Gastrocnemius medialis (tissue), 4 donors: ENCODE measurements around the gene ZNF423. TPM values are rescaled to one million over a fixed set of nuclear protein-coding genes. Genes with fewer than 3 reads are reported as not detected.

Experiments
- ATAC-seq, 2 donors: fragments of 150-250 bp; one replicate each; pipeline ENCODE4 v1.9.1; 2016
- DNase-seq, 2 donors: peaks; one replicate each; pipeline ENCODE4 v3.0.0-alpha.2; 2019
- H3K27ac ChIP-seq, 4 donors: fragments of 200-600 bp; sonication (generic); 1 replicate in 1 of 4; 2 replicates in 3 of 4; pipeline ENCODE4 v1.5.1; 2016 to 2018; ENCODE audit warnings: mild to moderate bottlenecking in 2 of 4, moderate library complexity in 1 of 4
- H3K27me3 ChIP-seq, 3 donors: fragments of 200-600 bp; sonication (generic) in 2 of 3; 1 replicate in 1 of 3; 2 replicates in 2 of 3; pipeline versions ENCODE4 v1.5.1 to v1.6.0; 2016 to 2019; ENCODE audit warnings: mild to moderate bottlenecking in 1 of 3, moderate library complexity in 1 of 3
- H3K36me3 ChIP-seq, 2 donors: fragments of 200-600 bp; sonication (generic) in 1 of 2; one replicate each; pipeline ENCODE4 v1.5.1; 2017 to 2018
- H3K4me1 ChIP-seq, 2 donors: fragments of 200-600 bp; sonication (generic) in 1 of 2; one replicate each; pipeline ENCODE4 v1.5.1; 2016 to 2017; ENCODE audit warnings: mild to moderate bottlenecking in 2 of 2
- H3K4me3 ChIP-seq, 4 donors: fragments of 200-600 bp; sonication (generic) in 3 of 4; 1 replicate in 1 of 4; 2 replicates in 3 of 4; pipeline ENCODE4 v1.5.1; 2016 to 2019; ENCODE audit warnings: mild to moderate bottlenecking in 2 of 4
- H3K9me3 ChIP-seq, 3 donors: fragments of 200-600 bp; sonication (generic) in 2 of 3; 1 replicate in 1 of 3; 2 replicates in 2 of 3; pipeline ENCODE4 v1.5.1; 2016 to 2019
- POLR2A ChIP-seq, 2 donors: fragments of 450-650 bp; IDR thresholded peaks; one replicate each; pipeline ENCODE4 v1.6.1; 2017; ENCODE audit warnings: antibody characterized with exemption in 2 of 2, mild to moderate bottlenecking in 2 of 2, moderate library complexity in 2 of 2
- in situ Hi-C, 4 donors: fragments of 200-750 bp; cut with MboI; loops; one replicate each; pipeline versions ENCODE4 v1.15.0 to v1.8.0; 2017; ENCODE audit warnings: low sequenced_read_pairs in 4 of 4
- intact Hi-C: fragments of 100-400 bp; cut with DNase I; formaldehyde crosslinking; loops from one replicate; pipeline ENCODE4 v1.15.1; 2023; ENCODE audit warnings: low total_unique reads
- total RNA-seq, 4 donors: library from RNA; depleted of rRNA; stranded (reverse); fragments of >200 nt; gene quantifications; one replicate each; pipeline versions ENCODE4 v1.1.0 to v1.2.3, GENCODE V29; 2016
- TF ChIP-seq, protein P1 (sequence below), 5 experiments: fragments of 450-650 bp in 3 of 5; fragments of 200-600 bp in 2 of 5; sonication (generic) in 2 of 5; IDR thresholded peaks in 4 of 5; conservative IDR thresholded peaks in 1 of 5; 1 replicate in 4 of 5; 2 replicates in 1 of 5; pipeline ENCODE4 v1.5.1; 2016 to 2019; ENCODE audit warnings: antibody characterized with exemption in 5 of 5, mild to moderate bottlenecking in 3 of 5, moderate library complexity in 3 of 5

ZNF423 gene
- total RNA-seq, 4 donors from 2014 or later, result 8.4 to 15.8 (median 12.5) TPM

GRCh38 chr16:49637511-49637910 is 218.4 kb downstream of the ZNF423 start:
- intact Hi-C loops, result no loop called here
- Histone ChIP-seq H3K4me3 (no peak overlapping the region), H3K9me3 (no peaks in the 10 kb centered on the region), H3K36me3 (peaks cover 0 to 21% of the 10 kb centered on the region in 2 donors), H3K4me1 (peaks cover 29 to 33% of the 10 kb centered on the region in 2 donors), H3K27me3 (no peaks in the 10 kb centered on the region), H3K27ac (no peak overlapping the region)
- in situ Hi-C loops, result no loop called here
- ATAC-seq (no peak), DNase-seq (no peak)
- TF ChIP-seq, protein P1, sequence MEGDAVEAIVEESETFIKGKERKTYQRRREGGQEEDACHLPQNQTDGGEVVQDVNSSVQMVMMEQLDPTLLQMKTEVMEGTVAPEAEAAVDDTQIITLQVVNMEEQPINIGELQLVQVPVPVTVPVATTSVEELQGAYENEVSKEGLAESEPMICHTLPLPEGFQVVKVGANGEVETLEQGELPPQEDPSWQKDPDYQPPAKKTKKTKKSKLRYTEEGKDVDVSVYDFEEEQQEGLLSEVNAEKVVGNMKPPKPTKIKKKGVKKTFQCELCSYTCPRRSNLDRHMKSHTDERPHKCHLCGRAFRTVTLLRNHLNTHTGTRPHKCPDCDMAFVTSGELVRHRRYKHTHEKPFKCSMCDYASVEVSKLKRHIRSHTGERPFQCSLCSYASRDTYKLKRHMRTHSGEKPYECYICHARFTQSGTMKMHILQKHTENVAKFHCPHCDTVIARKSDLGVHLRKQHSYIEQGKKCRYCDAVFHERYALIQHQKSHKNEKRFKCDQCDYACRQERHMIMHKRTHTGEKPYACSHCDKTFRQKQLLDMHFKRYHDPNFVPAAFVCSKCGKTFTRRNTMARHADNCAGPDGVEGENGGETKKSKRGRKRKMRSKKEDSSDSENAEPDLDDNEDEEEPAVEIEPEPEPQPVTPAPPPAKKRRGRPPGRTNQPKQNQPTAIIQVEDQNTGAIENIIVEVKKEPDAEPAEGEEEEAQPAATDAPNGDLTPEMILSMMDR (IDR thresholded peaks at IDR 0.05 in 4 of 5, conservative IDR thresholded peaks at IDR 0.05 in 1 of 5), result no peak
- TF ChIP-seq POLR2A (IDR thresholded peaks at IDR 0.05), result no peak

DNA sequence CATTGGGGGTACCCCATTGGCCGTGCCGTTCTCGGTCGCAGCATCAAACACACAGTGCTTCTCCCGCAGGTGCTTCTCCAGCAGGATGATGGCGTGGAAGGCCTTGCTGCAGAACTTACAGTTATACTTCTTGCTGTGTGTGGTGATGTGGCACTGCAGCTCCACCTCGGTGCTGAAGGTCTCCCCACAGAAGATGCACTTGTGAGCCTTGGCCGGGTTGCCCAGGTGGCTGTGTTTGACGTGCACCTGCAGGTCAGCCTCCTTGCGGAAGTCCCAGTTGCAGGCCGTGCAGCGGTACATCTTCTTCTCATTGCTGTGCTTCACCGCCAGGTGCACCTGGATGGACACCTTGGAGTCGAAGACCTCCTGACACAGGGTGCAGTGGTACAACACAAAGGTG is 219.3 kb downstream of the ZNF423 start:
- H3K4me1 ChIP-seq, result peaks cover 32 to 33% of the 10 kb centered on the region in 2 donors
- TF ChIP-seq POLR2A (IDR thresholded peaks at IDR 0.05), result no peak
- TF ChIP-seq, protein P1 (IDR thresholded peaks at IDR 0.05 in 4 of 5, conservative IDR thresholded peaks at IDR 0.05 in 1 of 5), result no peak
- peaks cover 0 to 21% of the 10 kb centered on the region in 2 donors for H3K36me3 ChIP-seq
- H3K9me3 ChIP-seq, result no peaks in the 10 kb centered on the region
- no peak overlapping the region for H3K27ac ChIP-seq
- intact Hi-C loops (no loop called here), in situ Hi-C loops (no loop called here)
- ATAC-seq, result no peak
- H3K4me3 ChIP-seq, result no peak overlapping the region
- no peak for DNase-seq
- no peaks in the 10 kb centered on the region for H3K27me3 ChIP-seq

GRCh38 chr16:49635591-49636581 is 220.0 kb downstream of the ZNF423 start:
- in situ Hi-C loops (no loop called here), intact Hi-C loops (no loop called here)
- Histone ChIP-seq H3K36me3 (peaks cover 0 to 21% of the 10 kb centered on the region in 2 donors), H3K4me3 (no peak overlapping the region), H3K27me3 (no peaks in the 10 kb centered on the region), H3K4me1 (peaks cover 29 to 37% of the 10 kb centered on the region in 2 donors), H3K27ac (no peak overlapping the region), H3K9me3 (no peaks in the 10 kb centered on the region)
- no peak for DNase-seq
- no peak for ATAC-seq
- TF ChIP-seq, protein P1 (IDR thresholded peaks at IDR 0.05 in 4 of 5, conservative IDR thresholded peaks at IDR 0.05 in 1 of 5), result no peak
- no peak for TF ChIP-seq POLR2A (IDR thresholded peaks at IDR 0.05)

GRCh38 chr16:49635009-49635350 is 220.9 kb downstream of the ZNF423 start:
- H3K27me3 ChIP-seq, result no peaks in the 10 kb centered on the region
- intact Hi-C loops, result no loop called here
- H3K4me1 ChIP-seq, result peaks cover 20 to 28% of the 10 kb centered on the region in 2 donors
- DNase-seq (no peak), ATAC-seq (no peak)
- no peak overlapping the region for H3K27ac ChIP-seq
- no peak overlapping the region for H3K4me3 ChIP-seq
- peaks cover 0 to 21% of the 10 kb centered on the region in 2 donors for H3K36me3 ChIP-seq
- in situ Hi-C loops, result no loop called here
- TF ChIP-seq, protein P1 (IDR thresholded peaks at IDR 0.05 in 4 of 5, conservative IDR thresholded peaks at IDR 0.05 in 1 of 5), result no peak
- no peak for TF ChIP-seq POLR2A (IDR thresholded peaks at IDR 0.05)
- no peaks in the 10 kb centered on the region for H3K9me3 ChIP-seq
